ENCODE data around the gene ECD. TPM values are rescaled to one million over a fixed set of nuclear protein-coding genes. Genes with fewer than 3 reads are reported as not detected.

ECD gene
- total RNA-seq, 1 experiment from 2014 or later, result 25.4 TPM

- ATAC-seq (no peak), DNase-seq (ENCODE audit: low read depth, low spot score) (no peak)
- Histone ChIP-seq H3K27ac (ENCODE audit: low read depth, low read length) (no peak overlapping the region), H3K27me3 (ENCODE audit: insufficient read depth, low read length) (no peaks in the 10 kb centered on the region), H3K4me2 (ENCODE audit: low read length) (no peak overlapping the region), H3K4me1 (ENCODE audit: control insufficient read depth in 1 of 2, insufficient read depth in 2 of 2, low read length in 2 of 2) (no peaks in the 10 kb centered on the region), H3K79me2 (ENCODE audit: insufficient read depth, low read length) (no peaks in the 10 kb centered on the region), H3K9me2 (ENCODE audit: insufficient read depth) (no peaks in the 10 kb centered on the region), H3K4me3 (replicated peaks in 1 of 2; ENCODE audit: low read depth in 1 of 2, low read length in 2 of 2) (no peak overlapping the region), H4K20me1 (ENCODE audit: insufficient read depth) (no peaks in the 10 kb centered on the region), H2AFZ (ENCODE audit: low read depth, low read length, poor library complexity, severe bottlenecking) (no peak overlapping the region), H3K36me3 (ENCODE audit: control insufficient read depth in 1 of 2, insufficient read depth in 2 of 2, low read length in 2 of 2) (peaks cover 14 to 21% of the 10 kb centered on the region in 2 experiments; a peak in 3 of 4 replicates), H3K9ac (ENCODE audit: low read length) (no peak overlapping the region), H3K9me3 (ENCODE audit: control insufficient read depth in 1 of 2, insufficient read depth in 1 of 2, low read depth in 1 of 2, low read length in 2 of 2) (no peaks in the 10 kb centered on the region)
- no TSS peak for BruUV-seq (replicated peaks)
- POLR2A ChIA-PET, result no interaction called here
- CTCF ChIA-PET, result no interaction called here
- intact Hi-C loops (cut with micrococcal nuclease), result no loop called here
- TF ChIP-seq ZFX (IDR thresholded peaks at IDR 0.05) (no peak), CEBPB (IDR thresholded peaks at IDR 0.05; ENCODE audit: low read depth) (no peak)
- RAD21 ChIA-PET (ENCODE audit: low non-redundant PET in 1 of 2, low total read pairs in 2 of 2, uncharacterized antibody in 2 of 2, unreplicated experiment in 2 of 2), result no interaction called here
Measured at GRCh38 chr10:73126343-73126742, 41.5 kb downstream of the ECD start.

GRCh38 chr10:73119952-73120351 lies 47.9 kb downstream of the ECD start:
- intact Hi-C loops (cut with micrococcal nuclease), result no loop called here
- ChIA-PET CTCF (no interaction called here), POLR2A (no interaction called here), RAD21 (ENCODE audit: low non-redundant PET in 1 of 2, low total read pairs in 2 of 2, uncharacterized antibody in 2 of 2, unreplicated experiment in 2 of 2) (no interaction called here)
- H4K20me1 ChIP-seq (ENCODE audit: insufficient read depth), result no peaks in the 10 kb centered on the region
- no TSS peak for BruUV-seq (replicated peaks)
- H3K9ac ChIP-seq (ENCODE audit: low read length), result no peak overlapping the region
- DNase-seq (ENCODE audit: low read depth, low spot score) (no peak), ATAC-seq (no peak)
- H3K27me3 ChIP-seq (ENCODE audit: insufficient read depth, low read length), result no peaks in the 10 kb centered on the region
- H3K36me3 ChIP-seq (ENCODE audit: control insufficient read depth in 1 of 2, insufficient read depth in 2 of 2, low read length in 2 of 2), result peaks cover under 1 to 2% of the 10 kb centered on the region in 2 experiments; a peak in 2 of 4 replicates
- H2AFZ ChIP-seq (ENCODE audit: low read depth, low read length, poor library complexity, severe bottlenecking), result no peak overlapping the region
- no peak overlapping the region for H3K4me3 ChIP-seq (replicated peaks in 1 of 2; ENCODE audit: low read depth in 1 of 2, low read length in 2 of 2)
- no peak overlapping the region for H3K4me2 ChIP-seq (ENCODE audit: low read length)
- no peak overlapping the region for H3K27ac ChIP-seq (ENCODE audit: low read depth, low read length)
- no peaks in the 10 kb centered on the region for H3K79me2 ChIP-seq (ENCODE audit: insufficient read depth, low read length)
- H3K9me3 ChIP-seq (ENCODE audit: control insufficient read depth in 1 of 2, insufficient read depth in 1 of 2, low read depth in 1 of 2, low read length in 2 of 2), result no peaks in the 10 kb centered on the region
- H3K9me2 ChIP-seq (ENCODE audit: insufficient read depth), result no peaks in the 10 kb centered on the region
- H3K4me1 ChIP-seq (ENCODE audit: control insufficient read depth in 1 of 2, insufficient read depth in 2 of 2, low read length in 2 of 2), result peaks cover 15 to 34% of the 10 kb centered on the region in 2 experiments
- TF ChIP-seq ZFX (IDR thresholded peaks at IDR 0.05), result no peak
- TF ChIP-seq EZH2phosphoT487 (IDR thresholded peaks at IDR 0.05; ENCODE audit: borderline replicate concordance), result no peak
- TF ChIP-seq SP1 (IDR thresholded peaks at IDR 0.05; ENCODE audit: low read depth), result no peak
- no peak for TF ChIP-seq SRF (IDR thresholded peaks at IDR 0.05; ENCODE audit: low read depth)
- no peak for TF ChIP-seq REST (IDR thresholded peaks at IDR 0.05; ENCODE audit: low read depth)
- no peak for TF ChIP-seq ZNF274 (IDR thresholded peaks at IDR 0.05; ENCODE audit: low read depth, low read length)
- no peak for TF ChIP-seq ZBTB33 (IDR thresholded peaks at IDR 0.05; ENCODE audit: extremely low read depth, insufficient replicate concordance, low read length)
- TF ChIP-seq, protein P1, sequence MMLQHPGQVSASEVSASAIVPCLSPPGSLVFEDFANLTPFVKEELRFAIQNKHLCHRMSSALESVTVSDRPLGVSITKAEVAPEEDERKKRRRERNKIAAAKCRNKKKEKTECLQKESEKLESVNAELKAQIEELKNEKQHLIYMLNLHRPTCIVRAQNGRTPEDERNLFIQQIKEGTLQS (IDR thresholded peaks at IDR 0.05), result no peak
- no peak for TF ChIP-seq TCF7L2 (IDR thresholded peaks at IDR 0.05; ENCODE audit: borderline replicate concordance, extremely low read depth, insufficient read depth, insufficient read length)
- no peak for TF ChIP-seq FOSL1 (IDR thresholded peaks at IDR 0.05; ENCODE audit: low read depth)
- TF ChIP-seq SIN3A (IDR thresholded peaks at IDR 0.05; ENCODE audit: low read depth), result no peak
- TF ChIP-seq JUND (IDR thresholded peaks at IDR 0.05), result no peak
- TF ChIP-seq EZH2 (IDR thresholded peaks at IDR 0.05), result no peak
- no peak for TF ChIP-seq RAD21 (IDR thresholded peaks at IDR 0.05; ENCODE audit: low read depth)
- no peak for TF ChIP-seq ELF1 (IDR thresholded peaks at IDR 0.05; ENCODE audit: borderline replicate concordance, low read depth)
- TF ChIP-seq YY1 (IDR thresholded peaks at IDR 0.05; ENCODE audit: extremely low read depth, insufficient replicate concordance, low read depth, low read length), result no peak

Data from HCT116 (cell line).